GM12864 (cell line): ENCODE data around the gene INHBB.

ENCODE experiments used
- DNase-seq: peaks from one replicate; pipeline ENCODE4 v3.0.0-alpha.2; 2011; ENCODE audit warnings: low read depth
- H3K4me3 ChIP-seq: 2 replicates; pipeline ENCODE4 v1.5.1; 2011; ENCODE audit warnings: mild to moderate bottlenecking, low read depth, low read length, control low read depth
- CTCF ChIP-seq: IDR thresholded peaks from 2 replicates; pipeline ENCODE4 v1.5.1; 2011; ENCODE audit warnings: low read depth, mild to moderate bottlenecking, moderate library complexity, low read length, control low read depth, inconsistent platforms; ENCODE audit errors: missing control alignments

Gene INHBB

GRCh38 chr2:120355780-120356266, 9.9 kb downstream of the INHBB start:
- no peak for DNase-seq
- TF ChIP-seq CTCF: no peak
- no peak overlapping the region for H3K4me3 ChIP-seq

DNA sequence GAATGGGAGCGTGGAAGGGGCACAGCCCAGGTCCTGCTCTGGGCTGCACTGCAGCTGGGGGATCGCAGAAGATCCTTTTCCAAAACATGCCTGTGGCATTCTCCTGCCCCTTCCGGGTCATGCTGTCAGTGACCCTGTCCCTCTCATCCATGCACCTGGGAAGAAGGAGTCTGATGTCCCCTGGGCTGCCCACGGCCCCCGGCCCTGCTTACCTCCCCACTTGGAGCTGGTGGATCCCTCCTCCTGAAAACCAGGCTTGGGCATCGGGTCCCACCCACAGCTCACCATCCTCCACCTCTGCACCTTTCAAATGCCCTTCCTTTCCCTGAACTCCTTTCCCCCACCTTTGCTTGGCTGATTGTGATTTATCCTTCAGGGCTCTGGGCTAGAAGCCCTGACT, 11.8 kb downstream of the INHBB start:
- no peak for DNase-seq
- no peak overlapping the region for H3K4me3 ChIP-seq
- TF ChIP-seq CTCF: no peak

- DNase-seq: no peak
- no peak overlapping the region for H3K4me3 ChIP-seq
- TF ChIP-seq CTCF: no peak
Observed at GRCh38 chr2:120358734-120359465, 13.0 kb downstream of the INHBB start.

GRCh38 chr2:120360307-120360855, 14.4 kb downstream of the INHBB start:
- no peak for DNase-seq
- TF ChIP-seq CTCF: no peak
- no peak overlapping the region for H3K4me3 ChIP-seq

GRCh38 chr2:120362926-120363325, 17.0 kb downstream of the INHBB start:
- no peak overlapping the region for H3K4me3 ChIP-seq
- no peak for DNase-seq
- TF ChIP-seq CTCF: no peak

DNA sequence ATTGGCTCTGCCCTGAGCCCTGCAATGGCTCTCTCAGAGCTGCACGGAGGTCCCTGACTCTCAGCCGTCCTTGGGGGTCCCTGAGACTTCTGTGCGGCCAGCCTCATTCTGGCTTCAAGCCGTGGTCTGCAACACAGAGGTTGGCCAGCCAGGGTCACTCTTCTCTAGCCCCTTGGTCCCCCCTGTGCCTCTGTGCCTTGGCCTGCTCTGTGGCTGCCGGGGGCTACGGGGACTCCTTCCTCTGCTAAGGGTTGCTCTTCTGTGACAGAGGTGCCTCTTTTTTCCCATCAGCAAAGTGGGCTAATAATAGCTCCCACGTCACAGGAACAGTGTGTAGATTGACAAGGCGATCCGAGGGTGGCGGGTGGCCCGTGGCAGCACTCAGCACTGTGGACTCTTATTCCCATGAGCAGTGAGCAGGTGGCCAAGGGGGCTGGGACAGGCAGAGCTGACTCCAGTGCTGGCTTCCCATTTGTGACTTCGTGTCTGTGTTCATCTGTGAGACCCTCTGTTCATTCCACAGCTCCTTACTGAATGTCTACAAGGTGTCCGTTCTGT, 19.4 kb downstream of the INHBB start:
- no peak for TF ChIP-seq CTCF

More for the DNA sequence above, 19.4 kb downstream of the INHBB start:
- H3K4me3 ChIP-seq: no peak overlapping the region
- DNase-seq: no peak
